ENCODE results near the gene FNDC3B.

DNA sequence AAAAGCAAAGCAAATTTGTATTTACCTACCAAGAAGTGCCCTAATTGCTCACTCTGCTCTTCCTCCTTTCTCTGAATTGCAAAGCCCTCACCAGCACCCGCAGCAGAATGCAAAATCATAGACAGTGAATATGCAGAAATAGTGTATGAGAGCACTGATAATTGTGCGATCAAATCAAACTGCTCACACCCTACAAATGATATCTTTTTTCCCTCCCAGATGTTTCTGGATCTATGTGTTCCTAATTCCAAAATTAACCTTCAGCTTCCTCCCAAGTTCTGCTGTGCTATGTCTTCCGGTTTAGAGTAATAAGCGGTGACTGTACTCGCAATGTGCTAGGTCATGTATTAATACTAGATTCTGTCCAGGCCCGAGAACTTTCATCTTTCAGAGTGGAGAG is 405.4 kb downstream of the FNDC3B start:
- TF ChIP-seq, protein P1, sequence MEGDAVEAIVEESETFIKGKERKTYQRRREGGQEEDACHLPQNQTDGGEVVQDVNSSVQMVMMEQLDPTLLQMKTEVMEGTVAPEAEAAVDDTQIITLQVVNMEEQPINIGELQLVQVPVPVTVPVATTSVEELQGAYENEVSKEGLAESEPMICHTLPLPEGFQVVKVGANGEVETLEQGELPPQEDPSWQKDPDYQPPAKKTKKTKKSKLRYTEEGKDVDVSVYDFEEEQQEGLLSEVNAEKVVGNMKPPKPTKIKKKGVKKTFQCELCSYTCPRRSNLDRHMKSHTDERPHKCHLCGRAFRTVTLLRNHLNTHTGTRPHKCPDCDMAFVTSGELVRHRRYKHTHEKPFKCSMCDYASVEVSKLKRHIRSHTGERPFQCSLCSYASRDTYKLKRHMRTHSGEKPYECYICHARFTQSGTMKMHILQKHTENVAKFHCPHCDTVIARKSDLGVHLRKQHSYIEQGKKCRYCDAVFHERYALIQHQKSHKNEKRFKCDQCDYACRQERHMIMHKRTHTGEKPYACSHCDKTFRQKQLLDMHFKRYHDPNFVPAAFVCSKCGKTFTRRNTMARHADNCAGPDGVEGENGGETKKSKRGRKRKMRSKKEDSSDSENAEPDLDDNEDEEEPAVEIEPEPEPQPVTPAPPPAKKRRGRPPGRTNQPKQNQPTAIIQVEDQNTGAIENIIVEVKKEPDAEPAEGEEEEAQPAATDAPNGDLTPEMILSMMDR (conservative IDR thresholded peaks at IDR 0.05; ENCODE audit: low read depth, low read length) = no peak
- no peak for TF ChIP-seq EZH2 (IDR thresholded peaks at IDR 0.05; ENCODE audit: low read length, unreplicated experiment)
